Measurements from ENCODE around the gene NBAS.

DNA sequence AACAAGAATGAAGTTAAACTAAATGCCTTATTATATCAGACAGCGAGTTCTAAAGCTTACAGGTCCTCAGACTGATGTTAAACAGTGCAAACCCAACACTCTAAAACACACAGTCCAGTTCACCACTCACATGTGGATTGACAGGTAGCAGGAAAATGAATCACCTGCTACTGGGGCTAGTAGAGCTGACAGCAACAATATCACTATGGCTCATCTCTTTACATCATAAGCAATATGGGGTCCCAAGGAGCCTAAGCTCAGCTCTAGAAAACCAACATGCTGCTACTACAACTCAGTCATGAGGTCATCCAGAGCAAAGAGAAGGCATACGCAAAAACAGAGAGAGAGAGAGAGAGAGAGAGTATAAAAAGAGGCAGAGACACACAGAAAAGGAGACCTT, 145.4 kb downstream of the NBAS start:
- TF ChIP-seq, protein P1, sequence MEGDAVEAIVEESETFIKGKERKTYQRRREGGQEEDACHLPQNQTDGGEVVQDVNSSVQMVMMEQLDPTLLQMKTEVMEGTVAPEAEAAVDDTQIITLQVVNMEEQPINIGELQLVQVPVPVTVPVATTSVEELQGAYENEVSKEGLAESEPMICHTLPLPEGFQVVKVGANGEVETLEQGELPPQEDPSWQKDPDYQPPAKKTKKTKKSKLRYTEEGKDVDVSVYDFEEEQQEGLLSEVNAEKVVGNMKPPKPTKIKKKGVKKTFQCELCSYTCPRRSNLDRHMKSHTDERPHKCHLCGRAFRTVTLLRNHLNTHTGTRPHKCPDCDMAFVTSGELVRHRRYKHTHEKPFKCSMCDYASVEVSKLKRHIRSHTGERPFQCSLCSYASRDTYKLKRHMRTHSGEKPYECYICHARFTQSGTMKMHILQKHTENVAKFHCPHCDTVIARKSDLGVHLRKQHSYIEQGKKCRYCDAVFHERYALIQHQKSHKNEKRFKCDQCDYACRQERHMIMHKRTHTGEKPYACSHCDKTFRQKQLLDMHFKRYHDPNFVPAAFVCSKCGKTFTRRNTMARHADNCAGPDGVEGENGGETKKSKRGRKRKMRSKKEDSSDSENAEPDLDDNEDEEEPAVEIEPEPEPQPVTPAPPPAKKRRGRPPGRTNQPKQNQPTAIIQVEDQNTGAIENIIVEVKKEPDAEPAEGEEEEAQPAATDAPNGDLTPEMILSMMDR (IDR thresholded peaks at IDR 0.05; ENCODE audit: low read length) = no peak
- no peak for TF ChIP-seq EZH2 (IDR thresholded peaks at IDR 0.05; ENCODE audit: borderline replicate concordance, low read length)

Measured in OCI-LY1 (cell line).